ENCODE data around the gene TP73.

DNA sequence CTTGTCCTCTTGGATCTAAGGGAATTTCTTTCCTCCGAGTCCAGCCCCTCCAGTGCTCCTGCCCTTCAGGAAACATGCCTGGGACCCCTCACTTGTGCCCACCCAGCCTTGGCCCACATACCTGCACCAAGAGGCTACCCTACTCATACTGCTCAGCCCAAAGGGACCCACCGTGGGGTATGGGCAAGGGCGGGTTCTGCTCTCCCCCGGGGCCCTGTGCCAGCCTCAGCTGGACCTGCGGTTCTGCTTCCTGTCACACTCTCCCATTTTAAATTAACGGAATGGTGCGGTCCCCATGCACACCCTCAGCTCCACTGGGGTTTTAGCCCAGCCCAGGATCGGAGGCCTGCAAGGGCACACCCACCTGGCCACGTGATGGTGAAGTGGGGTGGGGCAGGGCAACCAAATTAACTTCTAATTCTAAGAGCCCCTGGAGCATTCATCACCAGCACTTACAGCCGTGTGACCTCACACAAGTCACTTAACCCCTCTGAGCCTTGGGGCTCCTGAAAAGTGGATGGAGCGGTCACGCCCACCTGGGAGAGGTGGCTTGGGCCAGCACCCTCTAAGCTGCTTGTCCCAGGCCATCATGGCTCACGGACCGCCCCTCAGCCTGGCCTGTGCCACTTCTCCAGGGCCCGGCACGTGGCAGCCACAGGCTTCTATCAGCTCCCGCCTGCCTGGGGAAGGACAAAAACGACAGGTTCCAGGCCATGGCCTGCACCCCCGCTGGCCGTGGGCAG, 28.3 kb downstream of the TP73 start:
- TF ChIP-seq, protein P1, sequence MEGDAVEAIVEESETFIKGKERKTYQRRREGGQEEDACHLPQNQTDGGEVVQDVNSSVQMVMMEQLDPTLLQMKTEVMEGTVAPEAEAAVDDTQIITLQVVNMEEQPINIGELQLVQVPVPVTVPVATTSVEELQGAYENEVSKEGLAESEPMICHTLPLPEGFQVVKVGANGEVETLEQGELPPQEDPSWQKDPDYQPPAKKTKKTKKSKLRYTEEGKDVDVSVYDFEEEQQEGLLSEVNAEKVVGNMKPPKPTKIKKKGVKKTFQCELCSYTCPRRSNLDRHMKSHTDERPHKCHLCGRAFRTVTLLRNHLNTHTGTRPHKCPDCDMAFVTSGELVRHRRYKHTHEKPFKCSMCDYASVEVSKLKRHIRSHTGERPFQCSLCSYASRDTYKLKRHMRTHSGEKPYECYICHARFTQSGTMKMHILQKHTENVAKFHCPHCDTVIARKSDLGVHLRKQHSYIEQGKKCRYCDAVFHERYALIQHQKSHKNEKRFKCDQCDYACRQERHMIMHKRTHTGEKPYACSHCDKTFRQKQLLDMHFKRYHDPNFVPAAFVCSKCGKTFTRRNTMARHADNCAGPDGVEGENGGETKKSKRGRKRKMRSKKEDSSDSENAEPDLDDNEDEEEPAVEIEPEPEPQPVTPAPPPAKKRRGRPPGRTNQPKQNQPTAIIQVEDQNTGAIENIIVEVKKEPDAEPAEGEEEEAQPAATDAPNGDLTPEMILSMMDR (IDR thresholded peaks at IDR 0.05): no peak
- TF ChIP-seq EZH2 (IDR thresholded peaks at IDR 0.05; ENCODE audit: borderline replicate concordance, insufficient read depth, low read depth, low read length, poor library complexity, severe bottlenecking): no peak

Data from B cell (primary cell).